Measurements from ENCODE around the gene LINC01488. TPM values are rescaled to one million over a fixed set of nuclear protein-coding genes. Genes with fewer than 3 reads are reported as not detected.

The LINC01488 gene
- total RNA-seq, 4 donors from 2014 or later: not detected

GRCh38 chr11:69498614-69499175, 17.2 kb downstream of the LINC01488 start:
- in situ Hi-C loops (cut with MboI; ENCODE audit: low pct_ligation_motif_present in 1 of 4, low pct_unique_long_range_greater_than_20kb in 1 of 4, low sequenced_read_pairs in 3 of 4): no loop called here
- WGBS, 2 donors (ENCODE audit: low coverage in 1 of 2): 89 to 93% methylated on average over 4 to 7 of the region's 7 CpGs
- no peaks in the 10 kb centered on the region for H3K36me3 ChIP-seq
- H3K27me3 ChIP-seq: no peaks in the 10 kb centered on the region
- TF ChIP-seq EP300 (IDR thresholded peaks at IDR 0.05; ENCODE audit: low read depth) (no peak), POLR2AphosphoS5 (IDR thresholded peaks at IDR 0.05) (no peak), POLR2A (IDR thresholded peaks at IDR 0.05) (no peak)
- H3K4me3 ChIP-seq: no peak overlapping the region
- no peak for DNase-seq
- intact Hi-C loops (cut with DNase I; ENCODE audit: low total_unique reads): no loop called here
- no peak overlapping the region for H3K27ac ChIP-seq
- H3K9me3 ChIP-seq: no peaks in the 10 kb centered on the region
- peaks cover 11 to 21% (median 14%) of the 10 kb centered on the region in 4 donors for H3K4me1 ChIP-seq

GRCh38 chr11:69499186-69499917, 17.9 kb downstream of the LINC01488 start:
- TF ChIP-seq EP300 (IDR thresholded peaks at IDR 0.05; ENCODE audit: low read depth): no peak
- TF ChIP-seq POLR2AphosphoS5 (IDR thresholded peaks at IDR 0.05): no peak
- no peak for TF ChIP-seq POLR2A (IDR thresholded peaks at IDR 0.05)
- no peak for TF ChIP-seq CTCF (IDR thresholded peaks at IDR 0.05)
- in situ Hi-C loops (cut with MboI; ENCODE audit: low pct_ligation_motif_present in 1 of 4, low pct_unique_long_range_greater_than_20kb in 1 of 4, low sequenced_read_pairs in 3 of 4): no loop called here
- H3K36me3 ChIP-seq: no peaks in the 10 kb centered on the region
- intact Hi-C loops (cut with DNase I; ENCODE audit: low total_unique reads): no loop called here
- DNase-seq: no peak
- peaks cover 11 to 21% (median 14%) of the 10 kb centered on the region in 4 donors for H3K4me1 ChIP-seq
- no peak overlapping the region for H3K4me3 ChIP-seq
- no peaks in the 10 kb centered on the region for H3K27me3 ChIP-seq
- no peaks in the 10 kb centered on the region for H3K9me3 ChIP-seq
- H3K27ac ChIP-seq: no peak overlapping the region
- WGBS, 2 donors (ENCODE audit: low coverage in 1 of 2): 71 to 73% methylated on average over 2 to 12 of the region's 13 CpGs

GRCh38 chr11:69499918-69500284, 18.4 kb downstream of the LINC01488 start:
- H3K4me1 ChIP-seq: peaks cover 11 to 21% (median 14%) of the 10 kb centered on the region in 4 donors
- H3K36me3 ChIP-seq: no peaks in the 10 kb centered on the region
- no peaks in the 10 kb centered on the region for H3K9me3 ChIP-seq
- intact Hi-C loops (cut with DNase I; ENCODE audit: low total_unique reads): no loop called here
- WGBS, 2 donors (ENCODE audit: low coverage in 1 of 2): 82% methylated on average over 10 of the region's 10 CpGs; no CpG with 5 or more reads in 1 of the 2 donors
- no peak for TF ChIP-seq POLR2AphosphoS5 (IDR thresholded peaks at IDR 0.05)
- no peak for TF ChIP-seq POLR2A (IDR thresholded peaks at IDR 0.05)
- no peak for TF ChIP-seq EP300 (IDR thresholded peaks at IDR 0.05; ENCODE audit: low read depth)
- TF ChIP-seq CTCF (IDR thresholded peaks at IDR 0.05): no peak
- H3K27me3 ChIP-seq: no peaks in the 10 kb centered on the region
- no peak overlapping the region for H3K27ac ChIP-seq
- no peak for DNase-seq
- in situ Hi-C loops (cut with MboI; ENCODE audit: low pct_ligation_motif_present in 1 of 4, low pct_unique_long_range_greater_than_20kb in 1 of 4, low sequenced_read_pairs in 3 of 4): no loop called here
- no peak overlapping the region for H3K4me3 ChIP-seq

- intact Hi-C loops (cut with DNase I; ENCODE audit: low total_unique reads) (no loop called here), in situ Hi-C loops (cut with MboI; ENCODE audit: low pct_ligation_motif_present in 1 of 4, low pct_unique_long_range_greater_than_20kb in 1 of 4, low sequenced_read_pairs in 3 of 4) (no loop called here)
- Histone ChIP-seq H3K36me3 (no peaks in the 10 kb centered on the region), H3K4me3 (no peak overlapping the region), H3K27ac (no peak overlapping the region), H3K27me3 (no peaks in the 10 kb centered on the region), H3K9me3 (no peaks in the 10 kb centered on the region), H3K4me1 (peaks cover 11 to 21% (median 14%) of the 10 kb centered on the region in 4 donors)
- WGBS, 2 donors (ENCODE audit: low coverage in 1 of 2): 66% methylated on average over 5 to 13 of the region's 13 CpGs
- DNase-seq: no peak
- TF ChIP-seq CTCF (IDR thresholded peaks at IDR 0.05): no peak
- no peak for TF ChIP-seq POLR2AphosphoS5 (IDR thresholded peaks at IDR 0.05)
- TF ChIP-seq EP300 (IDR thresholded peaks at IDR 0.05; ENCODE audit: low read depth): no peak
- TF ChIP-seq POLR2A (IDR thresholded peaks at IDR 0.05): no peak
Observed at GRCh38 chr11:69500285-69501120, 19.0 kb downstream of the LINC01488 start.

Data from transverse colon (tissue), 4 donors.